Esophagus mucosa (tissue), 1 donor: ENCODE measurements around the gene COL1A1. TPM values are rescaled to one million over a fixed set of nuclear protein-coding genes. Genes with fewer than 3 reads are reported as not detected.
A peak's percentile ranks its signal among the peaks of the same experiment; 100 is the strongest.

ENCODE experiments used
- ATAC-seq: fragments of 200-7000 bp; cut with Tn5 transposase; one replicate; pipeline ENCODE4 v1.9.1; 2020
- total RNA-seq: library from RNA; stranded (reverse); gene quantifications from one replicate; pipeline ENCODE4 v1.2.4, GENCODE V29; 2023
- donor health status: DM: yes; HTN: yes; CAD: no.

Gene COL1A1
- 42.7 TPM for total RNA-seq

- ATAC-seq = no peak
Observed at GRCh38 chr17:50201276-50201854, at the start of gene COL1A1. Gene COL1A1, minus strand, starts transcription at chr17:50201631. Its CDS starts 118 bp downstream, at chr17:50201513.

GRCh38 chr17:50248255-50248654, 46.8 kb upstream of the COL1A1 start:
- no peak for ATAC-seq

GRCh38 chr17:50244771-50245170, 43.3 kb upstream of the COL1A1 start:
- ATAC-seq = no peak

- ATAC-seq = no peak
Observed at GRCh38 chr17:50241431-50241830, 40.0 kb upstream of the COL1A1 start.

GRCh38 chr17:50240851-50241250, 39.4 kb upstream of the COL1A1 start:
- no peak for ATAC-seq

- ATAC-seq = no peak
Observed at GRCh38 chr17:50239937-50240336, 38.5 kb upstream of the COL1A1 start.

- no peak for ATAC-seq
Observed at GRCh38 chr17:50238601-50239280, 37.3 kb upstream of the COL1A1 start.

GRCh38 chr17:50237901-50238300, 36.5 kb upstream of the COL1A1 start:
- ATAC-seq = no peak

GRCh38 chr17:50234581-50234980, 33.1 kb upstream of the COL1A1 start:
- no peak for ATAC-seq

- ATAC-seq = no peak
Observed at GRCh38 chr17:50225701-50226240, 24.3 kb upstream of the COL1A1 start.

- no peak for ATAC-seq
Observed at GRCh38 chr17:50222922-50223321, 21.5 kb upstream of the COL1A1 start.

- ATAC-seq = peak; percentile 56
Observed at GRCh38 chr17:50221864-50222545, 20.6 kb upstream of the COL1A1 start.

- ATAC-seq = no peak
Observed at GRCh38 chr17:50221266-50221863, 19.9 kb upstream of the COL1A1 start.

GRCh38 chr17:50220811-50221210, 19.4 kb upstream of the COL1A1 start:
- peak; percentile 15 for ATAC-seq

GRCh38 chr17:50219939-50220465, 18.6 kb upstream of the COL1A1 start:
- no peak for ATAC-seq

- ATAC-seq = no peak
Observed at GRCh38 chr17:50219342-50219741, 17.9 kb upstream of the COL1A1 start.

GRCh38 chr17:50218771-50219315, 17.4 kb upstream of the COL1A1 start:
- no peak for ATAC-seq

- ATAC-seq = no peak
Observed at GRCh38 chr17:50218071-50218759, 16.8 kb upstream of the COL1A1 start.

- ATAC-seq = no peak
Observed at GRCh38 chr17:50217591-50217990, 16.2 kb upstream of the COL1A1 start.

- no peak for ATAC-seq
Observed at GRCh38 chr17:50214976-50215760, 13.7 kb upstream of the COL1A1 start.
